Measurements from ENCODE around the gene MEMO1.

The MEMO1 gene

DNA sequence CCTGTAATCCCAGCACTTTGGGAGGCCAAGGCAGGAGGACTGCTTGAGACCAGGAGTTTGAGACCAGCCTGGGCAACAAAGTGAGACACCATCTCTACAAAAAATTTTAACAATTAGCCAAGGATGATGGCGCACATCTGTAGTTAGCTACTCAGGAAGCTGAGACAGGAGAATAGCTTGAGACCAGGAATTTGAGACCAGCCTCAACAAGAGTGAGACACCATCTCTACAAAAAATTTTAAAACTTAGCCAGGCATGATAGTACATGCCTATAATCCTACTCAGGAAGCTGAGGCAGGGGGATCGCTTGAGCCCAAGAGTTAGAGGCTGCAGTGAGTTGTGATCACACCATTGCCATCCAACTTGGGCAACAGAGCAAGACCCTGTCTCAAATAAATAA lies 7.0 kb downstream of the MEMO1 start:
- DNase-seq (ENCODE audit: low read depth), result no peak
- H3K4me3 ChIP-seq (ENCODE audit: low read depth, low read length), result no peak overlapping the region
- TF ChIP-seq, protein P1, sequence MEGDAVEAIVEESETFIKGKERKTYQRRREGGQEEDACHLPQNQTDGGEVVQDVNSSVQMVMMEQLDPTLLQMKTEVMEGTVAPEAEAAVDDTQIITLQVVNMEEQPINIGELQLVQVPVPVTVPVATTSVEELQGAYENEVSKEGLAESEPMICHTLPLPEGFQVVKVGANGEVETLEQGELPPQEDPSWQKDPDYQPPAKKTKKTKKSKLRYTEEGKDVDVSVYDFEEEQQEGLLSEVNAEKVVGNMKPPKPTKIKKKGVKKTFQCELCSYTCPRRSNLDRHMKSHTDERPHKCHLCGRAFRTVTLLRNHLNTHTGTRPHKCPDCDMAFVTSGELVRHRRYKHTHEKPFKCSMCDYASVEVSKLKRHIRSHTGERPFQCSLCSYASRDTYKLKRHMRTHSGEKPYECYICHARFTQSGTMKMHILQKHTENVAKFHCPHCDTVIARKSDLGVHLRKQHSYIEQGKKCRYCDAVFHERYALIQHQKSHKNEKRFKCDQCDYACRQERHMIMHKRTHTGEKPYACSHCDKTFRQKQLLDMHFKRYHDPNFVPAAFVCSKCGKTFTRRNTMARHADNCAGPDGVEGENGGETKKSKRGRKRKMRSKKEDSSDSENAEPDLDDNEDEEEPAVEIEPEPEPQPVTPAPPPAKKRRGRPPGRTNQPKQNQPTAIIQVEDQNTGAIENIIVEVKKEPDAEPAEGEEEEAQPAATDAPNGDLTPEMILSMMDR (IDR thresholded peaks at IDR 0.05; ENCODE audit: low read depth, low read length, missing control alignments), result no peak

DNA sequence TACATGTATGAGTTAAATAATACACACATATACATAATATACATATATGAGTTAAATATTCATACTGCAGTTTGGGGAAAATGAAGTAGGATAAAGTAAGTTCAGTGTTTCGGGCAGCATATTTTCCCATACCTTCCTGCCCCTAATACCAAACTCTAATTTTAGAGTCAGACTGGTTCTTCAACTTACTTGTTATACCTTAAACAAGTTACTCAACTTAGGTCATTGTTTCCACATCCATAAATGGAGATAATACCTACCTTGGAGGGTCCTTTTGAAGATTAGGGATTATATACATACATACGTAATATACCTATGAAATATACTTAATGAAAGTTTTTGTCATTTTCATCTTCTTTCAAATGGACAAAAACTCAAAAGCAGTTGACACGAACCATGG lies 8.4 kb downstream of the MEMO1 start:
- no peak overlapping the region for H3K4me3 ChIP-seq (ENCODE audit: low read depth, low read length)
- TF ChIP-seq, protein P1 (IDR thresholded peaks at IDR 0.05; ENCODE audit: low read depth, low read length, missing control alignments), result no peak
- DNase-seq (ENCODE audit: low read depth), result no peak

DNA sequence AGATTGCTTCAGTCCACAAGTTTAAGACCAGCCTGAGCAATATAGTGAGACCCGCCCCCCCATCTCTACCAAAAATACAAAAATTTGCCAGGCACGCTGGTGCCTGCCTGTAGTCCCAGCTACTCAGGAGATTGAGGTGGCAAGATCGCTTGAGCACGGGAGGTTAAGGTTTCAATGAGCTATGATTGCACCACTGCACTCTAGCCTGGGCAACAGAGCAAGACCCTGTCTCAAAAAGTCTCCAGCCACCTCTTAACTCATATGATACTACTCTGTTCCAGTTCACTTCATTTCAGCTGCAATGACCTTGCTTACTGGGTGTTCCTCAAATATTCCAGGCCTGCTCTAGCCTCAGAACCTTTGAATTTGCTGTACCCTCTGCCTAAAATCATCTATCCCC lies 11.4 kb downstream of the MEMO1 start:
- TF ChIP-seq, protein P1 (IDR thresholded peaks at IDR 0.05; ENCODE audit: low read depth, low read length, missing control alignments), result no peak

DNA sequence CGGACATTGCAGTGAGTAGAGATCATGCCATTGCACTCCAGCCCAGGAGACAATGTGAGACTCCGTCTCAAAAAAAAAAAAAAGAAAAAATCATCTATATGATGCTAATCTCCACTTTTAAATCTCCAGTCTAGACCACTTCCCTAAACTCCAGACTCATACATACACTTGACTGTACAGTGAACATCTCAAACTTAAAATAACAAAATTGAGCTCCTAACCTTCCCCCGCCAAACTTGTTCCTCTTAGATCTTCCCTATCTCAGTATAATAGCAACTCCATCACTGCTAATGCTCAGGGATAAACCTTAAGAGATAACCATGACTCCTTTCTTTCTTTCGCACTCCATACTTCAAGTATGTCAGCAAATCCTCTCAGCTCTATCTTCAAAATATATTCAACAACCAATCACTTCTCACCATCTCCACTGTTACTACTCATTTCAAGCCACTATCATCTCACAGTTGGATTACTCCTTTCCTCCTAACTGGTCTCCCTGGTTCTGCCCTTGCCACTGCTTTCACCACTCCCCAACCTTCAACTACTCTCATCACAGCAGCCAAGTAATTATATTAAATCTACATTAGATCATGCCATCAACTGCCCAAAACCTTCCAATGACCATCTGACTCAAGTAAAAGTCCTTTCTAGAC lies 12.0 kb downstream of the MEMO1 start:
- DNase-seq (ENCODE audit: low read depth), result no peak
- H3K4me3 ChIP-seq (ENCODE audit: low read depth, low read length), result no peak overlapping the region
- TF ChIP-seq, protein P1 (IDR thresholded peaks at IDR 0.05; ENCODE audit: low read depth, low read length, missing control alignments), result no peak

More for the DNA sequence above, 11.4 kb downstream of the MEMO1 start:
- DNase-seq (ENCODE audit: low read depth), result no peak
- no peak overlapping the region for H3K4me3 ChIP-seq (ENCODE audit: low read depth, low read length)

DNA sequence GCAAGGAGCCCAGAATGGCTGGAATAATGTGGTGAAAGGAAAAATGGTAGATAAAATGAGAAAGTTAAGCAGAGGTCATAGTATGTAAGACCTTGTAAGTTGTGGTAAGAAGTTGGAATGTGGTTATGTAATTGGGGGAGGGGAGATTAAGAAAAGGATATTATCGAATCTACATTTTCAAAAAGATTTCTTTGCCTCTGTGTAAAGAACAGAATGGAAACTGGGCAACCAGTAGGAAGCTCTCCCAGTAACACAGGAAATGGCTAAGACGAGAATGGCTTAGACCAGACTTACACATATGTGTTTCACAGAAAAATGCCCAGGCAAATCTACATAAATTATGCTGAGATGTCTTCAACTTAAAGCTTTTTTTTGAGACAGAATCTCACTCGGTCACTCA lies 13.2 kb downstream of the MEMO1 start:
- TF ChIP-seq, protein P1 (IDR thresholded peaks at IDR 0.05; ENCODE audit: low read depth, low read length, missing control alignments), result no peak
- DNase-seq (ENCODE audit: low read depth), result no peak

DNA sequence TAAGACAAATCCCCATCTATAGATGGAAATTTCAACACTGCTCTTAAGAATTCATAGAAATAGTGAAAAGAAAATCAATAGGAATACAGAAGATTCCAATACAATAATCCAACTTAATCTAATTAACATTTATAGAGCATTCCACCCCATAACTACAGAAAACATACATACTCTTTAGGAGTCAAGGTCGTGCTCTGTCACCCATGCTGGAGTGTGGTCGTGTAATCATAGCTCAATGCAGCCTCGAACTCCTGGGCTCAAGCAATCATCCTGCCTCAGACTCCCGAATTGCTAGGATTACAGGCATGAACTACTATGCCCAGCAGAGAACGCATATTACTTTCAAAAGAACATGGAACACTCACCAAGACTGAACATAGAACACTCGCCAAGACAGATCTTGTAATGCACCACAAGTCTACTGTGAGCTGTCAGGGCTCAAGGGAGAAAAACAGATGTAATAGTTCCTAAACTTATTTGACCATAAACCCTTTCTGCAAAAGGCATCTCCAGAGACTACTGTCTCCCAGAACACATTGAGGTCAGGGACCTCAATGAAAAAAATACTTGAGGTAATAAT lies 14.1 kb downstream of the MEMO1 start:
- H3K4me3 ChIP-seq (ENCODE audit: low read depth, low read length), result no peak overlapping the region
- no peak for DNase-seq (ENCODE audit: low read depth)
- TF ChIP-seq, protein P1 (IDR thresholded peaks at IDR 0.05; ENCODE audit: low read depth, low read length, missing control alignments), result no peak

More for the DNA sequence above, 13.2 kb downstream of the MEMO1 start:
- H3K4me3 ChIP-seq (ENCODE audit: low read depth, low read length), result no peak overlapping the region

DNA sequence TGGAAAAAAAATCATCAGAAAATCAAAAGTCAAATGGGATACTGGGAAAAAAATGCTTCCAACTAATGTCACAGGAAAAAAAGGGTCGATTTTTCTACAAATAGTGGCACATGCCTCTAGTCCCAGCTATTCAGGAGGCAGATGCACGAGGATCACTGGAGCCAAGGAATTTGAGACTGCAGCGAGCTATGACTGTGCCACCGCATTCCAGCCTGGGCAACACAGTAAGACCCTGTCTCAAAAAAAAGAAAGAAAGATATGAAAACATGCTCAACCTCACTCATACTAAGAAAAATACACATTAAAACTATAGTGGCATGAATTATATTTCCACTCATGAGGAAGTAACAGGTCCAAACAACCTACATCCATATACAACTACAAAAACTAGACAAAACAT lies 17.9 kb downstream of the MEMO1 start:
- TF ChIP-seq, protein P1 (IDR thresholded peaks at IDR 0.05; ENCODE audit: low read depth, low read length, missing control alignments), result no peak

More for the DNA sequence above, 17.9 kb downstream of the MEMO1 start:
- DNase-seq (ENCODE audit: low read depth), result no peak
- H3K4me3 ChIP-seq (ENCODE audit: low read depth, low read length), result no peak overlapping the region

All from GM12864 (cell line).